ENCODE data around the gene MYO1E.
A peak's percentile ranks its signal among the peaks of the same experiment; 100 is the strongest.
"Not testable (repeated sequence)": the region's sequence is repeated elsewhere in the genome, so short reads cannot be mapped to it uniquely, and the experiment has no call there.

The MYO1E gene

GRCh38 chr15:59166166-59166565 is 206.5 kb downstream of the MYO1E start:
- no peak for DNase-seq (ENCODE audit: low read depth)

- no peak for DNase-seq (ENCODE audit: low read depth)
Observed at GRCh38 chr15:59165726-59166125, 206.9 kb downstream of the MYO1E start.

- DNase-seq (ENCODE audit: low read depth) = not testable (repeated sequence)
Observed at GRCh38 chr15:59162080-59162479, 210.6 kb downstream of the MYO1E start.

- no peak for DNase-seq (ENCODE audit: low read depth)
Observed at GRCh38 chr15:59160880-59161593, 211.6 kb downstream of the MYO1E start.

GRCh38 chr15:59159210-59159609 is 213.5 kb downstream of the MYO1E start:
- DNase-seq (ENCODE audit: low read depth) = no peak

GRCh38 chr15:59158701-59159034 is 214.0 kb downstream of the MYO1E start:
- DNase-seq (ENCODE audit: low read depth) = no peak

- no peak for DNase-seq (ENCODE audit: low read depth)
Observed at GRCh38 chr15:59157840-59158700, 214.6 kb downstream of the MYO1E start.

- DNase-seq (ENCODE audit: low read depth) = no peak
Observed at GRCh38 chr15:59157396-59157795, 215.3 kb downstream of the MYO1E start.

GRCh38 chr15:59155431-59155830 is 217.2 kb downstream of the MYO1E start:
- no peak for DNase-seq (ENCODE audit: low read depth)

- no peak for DNase-seq (ENCODE audit: low read depth)
Observed at GRCh38 chr15:59154243-59154642, 218.4 kb downstream of the MYO1E start.

GRCh38 chr15:59153466-59153865 is 219.2 kb downstream of the MYO1E start:
- no peak for DNase-seq (ENCODE audit: low read depth)

GRCh38 chr15:59152694-59153450 is 219.8 kb downstream of the MYO1E start:
- no peak for DNase-seq (ENCODE audit: low read depth)

GRCh38 chr15:59150185-59150584 is 222.5 kb downstream of the MYO1E start:
- no peak for DNase-seq (ENCODE audit: low read depth)

- no peak for DNase-seq (ENCODE audit: low read depth)
Observed at GRCh38 chr15:59148153-59148833, 224.4 kb downstream of the MYO1E start.

GRCh38 chr15:59147666-59148065 is 225.0 kb downstream of the MYO1E start:
- no peak for DNase-seq (ENCODE audit: low read depth)

- not testable (repeated sequence) for DNase-seq (ENCODE audit: low read depth)
Observed at GRCh38 chr15:59144594-59144993, 228.1 kb downstream of the MYO1E start.

- no peak for DNase-seq (ENCODE audit: low read depth)
Observed at GRCh38 chr15:59143281-59143680, 229.4 kb downstream of the MYO1E start.

GRCh38 chr15:59140422-59141226 is 232.0 kb downstream of the MYO1E start:
- DNase-seq (ENCODE audit: low read depth) = no peak

- DNase-seq (ENCODE audit: low read depth) = peak; percentile 36
Observed at GRCh38 chr15:59138243-59138642, 234.4 kb downstream of the MYO1E start.

GRCh38 chr15:59137566-59137965 is 235.1 kb downstream of the MYO1E start:
- DNase-seq (ENCODE audit: low read depth) = no peak

GRCh38 chr15:59133929-59134427 is 238.7 kb downstream of the MYO1E start:
- DNase-seq (ENCODE audit: low read depth) = no peak

Data from CMK (cell line).